MCF 10A (cell line): ENCODE data around the gene RPTOR. TPM values are rescaled to one million over a fixed set of nuclear protein-coding genes. Genes with fewer than 3 reads are reported as not detected.

ENCODE experiments used
- BruUV-seq: library from RNA; stranded (reverse); fragments of 400-500 nt; replicated peaks from 2 replicates; lab custom pipeline; 2021; lab: Mats Ljungman, UMichigan
- CTCF ChIA-PET: fragments of 300-600 bp; sonication (Branson Sonifier 250); formaldehyde crosslinking; extraction: SDS; loops from one replicate; lab custom pipeline; 2021; ENCODE audit warnings: antibody characterized with exemption, inconsistent platforms; lab: Yijun Ruan, JAX
- POLR2A ChIA-PET: fragments of 300-600, 350-650 bp; sonication (Branson Sonifier 250); formaldehyde crosslinking; extraction: SDS; loops from one replicate; lab custom pipeline; 2020; ENCODE audit warnings: antibody characterized with exemption, inconsistent platforms; lab: Yijun Ruan, JAX
- DNase-seq: peaks from one replicate; pipeline ENCODE4 v3.0.0-alpha.2; 2018; ENCODE audit not compliant: unreplicated experiment
- H3K27ac Mint-ChIP-seq: one replicate; pipeline ENCODE4 v1.8.0; 2022; ENCODE audit warnings: mild to moderate bottlenecking, low read depth, mixed read lengths; ENCODE audit not compliant: unreplicated experiment
- H3K27me3 Mint-ChIP-seq: one replicate; pipeline ENCODE4 v1.8.0; 2022; ENCODE audit warnings: mixed read lengths; ENCODE audit not compliant: insufficient read depth, unreplicated experiment
- H3K36me3 Mint-ChIP-seq: one replicate; pipeline ENCODE4 v1.8.0; 2022; ENCODE audit warnings: mild to moderate bottlenecking, moderate library complexity, mixed read lengths; ENCODE audit not compliant: insufficient read depth, unreplicated experiment
- H3K4me1 Mint-ChIP-seq: one replicate; pipeline ENCODE4 v1.8.0; 2022; ENCODE audit warnings: mixed read lengths; ENCODE audit not compliant: insufficient read depth, unreplicated experiment
- H3K4me3 Mint-ChIP-seq: one replicate; pipeline ENCODE4 v1.8.0; 2022; ENCODE audit warnings: mild to moderate bottlenecking, moderate library complexity, mixed read lengths; ENCODE audit not compliant: unreplicated experiment
- H3K9me3 Mint-ChIP-seq: one replicate; pipeline ENCODE4 v1.8.0; 2022; ENCODE audit warnings: mixed read lengths; ENCODE audit not compliant: unreplicated experiment
- CTCF ChIP-seq: fragments of 200-600 bp; IDR thresholded peaks from one replicate; pipeline ENCODE4 v1.8.0; 2022; ENCODE audit warnings: antibody characterized with exemption, mild to moderate bottlenecking; ENCODE audit not compliant: unreplicated experiment
- intact Hi-C: fragments of 100-400 bp; cut with micrococcal nuclease; formaldehyde crosslinking; loops from 2 replicates; pipeline ENCODE4 v1.14.1; 2022
- total RNA-seq: library from RNA; stranded (reverse); gene quantifications from 2 replicates; pipeline ENCODE4 v1.2.3, GENCODE V29; 2022

RPTOR gene
- total RNA-seq, 1 experiment from 2014 or later, result 41.3 TPM

GRCh38 chr17:80790981-80791742 is 246.5 kb downstream of the RPTOR start:
- BruUV-seq, result no TSS peak
- peaks cover 49% of the 10 kb centered on the region for H3K4me1 Mint-ChIP-seq
- intact Hi-C loops, result no loop called here
- no peak for TF ChIP-seq CTCF
- no peak overlapping the region for H3K4me3 Mint-ChIP-seq
- ChIA-PET CTCF (interaction anchor here (0.6 to 1.2 kb wide), 4 partner anchors 15 to 255 kb away, joined by 3 to 4 read pairs (median 3); no protein-coding TSS in a partner anchor), POLR2A (interaction anchor here (0.6 to 1.5 kb wide), 5 partner anchors 11 to 338 kb away, joined by 3 to 5 read pairs (median 4); no protein-coding TSS in a partner anchor)
- H3K27me3 Mint-ChIP-seq, result no peaks in the 10 kb centered on the region
- peaks cover 4% of the 10 kb centered on the region for H3K36me3 Mint-ChIP-seq
- H3K27ac Mint-ChIP-seq, result peak overlapping the region; percentile 66
- DNase-seq, result no peak
- H3K9me3 Mint-ChIP-seq, result no peaks in the 10 kb centered on the region

- H3K4me1 Mint-ChIP-seq, result peaks cover 49% of the 10 kb centered on the region
Measured at GRCh38 chr17:80791758-80792284, 247.2 kb downstream of the RPTOR start.

GRCh38 chr17:80792373-80792781 is 247.7 kb downstream of the RPTOR start:
- intact Hi-C loops, result loop anchor here (1.0 kb wide), 1 partner anchor 64 kb away; no protein-coding TSS in a partner anchor

More at GRCh38 chr17:80791758-80792284, 247.2 kb downstream of the RPTOR start:
- TF ChIP-seq CTCF, result no peak
- CTCF ChIA-PET, result interaction anchor here (0.6 to 1.2 kb wide), 3 partner anchors 20 to 254 kb away, joined by 3 read pairs; no protein-coding TSS in a partner anchor
- intact Hi-C loops, result loop anchor here (1.0 kb wide), 1 partner anchor 64 kb away; no protein-coding TSS in a partner anchor
- no peaks in the 10 kb centered on the region for H3K9me3 Mint-ChIP-seq
- BruUV-seq, result no TSS peak
- H3K27me3 Mint-ChIP-seq, result no peaks in the 10 kb centered on the region
- POLR2A ChIA-PET, result interaction anchor here (0.8 to 1.5 kb wide), 3 partner anchors 11 to 36 kb away, joined by 3 to 5 read pairs (median 4); no protein-coding TSS in a partner anchor
- DNase-seq, result peak; percentile 98
- peaks cover 4% of the 10 kb centered on the region for H3K36me3 Mint-ChIP-seq
- H3K27ac Mint-ChIP-seq, result peak overlapping the region; percentile 6
- H3K4me3 Mint-ChIP-seq, result peak overlapping the region; percentile 60

More at GRCh38 chr17:80792373-80792781, 247.7 kb downstream of the RPTOR start:
- ChIA-PET CTCF (interaction anchor here (0.9 kb wide), 1 partner anchor 29 kb away, joined by 5 read pairs; no protein-coding TSS in a partner anchor), POLR2A (interaction anchor here (0.6 to 1.0 kb wide), 5 partner anchors 32 to 448 kb away, joined by 3 to 4 read pairs (median 3); no protein-coding TSS in a partner anchor)
- DNase-seq, result peak; percentile 29
- TF ChIP-seq CTCF, result no peak
- H3K27ac Mint-ChIP-seq, result peak overlapping the region; percentile 6
- BruUV-seq, result no TSS peak
- H3K4me3 Mint-ChIP-seq, result no peak overlapping the region
- H3K27me3 Mint-ChIP-seq, result no peaks in the 10 kb centered on the region
- H3K4me1 Mint-ChIP-seq, result peaks cover 49% of the 10 kb centered on the region
- no peaks in the 10 kb centered on the region for H3K9me3 Mint-ChIP-seq
- H3K36me3 Mint-ChIP-seq, result peaks cover 5% of the 10 kb centered on the region
